Esophagus (tissue), 2 donors: ENCODE results near the gene A2M. TPM values are rescaled to one million over a fixed set of nuclear protein-coding genes. Genes with fewer than 3 reads are reported as not detected.

Experiments used
- polyA plus RNA-seq, 2 donors: library from polyadenylated mRNA; stranded (reverse); fragments of 200-250 nt; gene quantifications; one replicate each; pipeline ENCODE4 v1.2.3, GENCODE V29; 2013
- donor health status: healthy with polysubstance abuse.
- donor health status: Bipolar disorder and iron deficiency.

The A2M gene
- polyA plus RNA-seq, 2 donors: 18.0 to 60.4 TPM

Other genes starting within 250 kb of the A2M start
- 10 to 100 TPM; 12.0 to 24.4 TPM for gene PHC1, start 201.4 kb downstream of the A2M start, polyA plus RNA-seq
- gene M6PR, start 166.3 kb downstream of the A2M start, polyA plus RNA-seq: 10 to 100 TPM; 28.5 to 45.9 TPM
- gene KLRG1, start 126.4 kb downstream of the A2M start, polyA plus RNA-seq: under 1 TPM; 0.47 to 0.52 TPM
- under 1 TPM; 0.04 to 0.06 TPM for gene PZP, start 92.5 kb upstream of the A2M start, polyA plus RNA-seq